HG03558 (cell line): Measurements from ENCODE around the gene TSPAN5.

ENCODE experiments used
- ATAC-seq: cut with Tn5 transposase; IDR thresholded peaks from one replicate; pipeline ENCODE4 v1.9.1; 2021; ENCODE audit warnings: moderate number of reproducible peaks; ENCODE audit not compliant: unreplicated experiment; ENCODE audit errors: extremely low read depth

TSPAN5 gene

GRCh38 chr4:98508248-98508647, 150.2 kb downstream of the TSPAN5 start:
- no peak for ATAC-seq

DNA sequence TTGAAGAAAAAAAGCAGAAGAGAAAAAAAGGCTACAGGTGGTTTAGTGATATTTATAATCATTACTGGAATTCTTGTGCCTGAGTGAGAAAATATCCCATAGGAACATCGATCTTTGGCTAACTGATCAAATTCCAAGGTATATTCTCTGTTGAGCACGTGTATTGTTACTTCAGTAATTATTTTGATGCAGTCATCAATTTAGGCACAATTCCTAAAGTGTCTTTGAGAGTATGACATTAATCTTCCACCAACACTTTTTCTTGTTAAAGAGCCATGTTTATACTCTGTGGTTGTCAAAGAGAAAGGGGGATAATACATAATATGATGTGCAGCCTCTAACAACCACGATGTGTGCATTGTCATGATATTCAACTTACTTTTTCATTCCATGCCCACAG, 151.1 kb downstream of the TSPAN5 start:
- no peak for ATAC-seq

- no peak for ATAC-seq
Measured at GRCh38 chr4:98506462-98507132, 151.8 kb downstream of the TSPAN5 start.

- no peak for ATAC-seq
Measured at GRCh38 chr4:98505992-98506391, 152.4 kb downstream of the TSPAN5 start.

GRCh38 chr4:98504091-98504490, 154.3 kb downstream of the TSPAN5 start:
- ATAC-seq, result no peak

DNA sequence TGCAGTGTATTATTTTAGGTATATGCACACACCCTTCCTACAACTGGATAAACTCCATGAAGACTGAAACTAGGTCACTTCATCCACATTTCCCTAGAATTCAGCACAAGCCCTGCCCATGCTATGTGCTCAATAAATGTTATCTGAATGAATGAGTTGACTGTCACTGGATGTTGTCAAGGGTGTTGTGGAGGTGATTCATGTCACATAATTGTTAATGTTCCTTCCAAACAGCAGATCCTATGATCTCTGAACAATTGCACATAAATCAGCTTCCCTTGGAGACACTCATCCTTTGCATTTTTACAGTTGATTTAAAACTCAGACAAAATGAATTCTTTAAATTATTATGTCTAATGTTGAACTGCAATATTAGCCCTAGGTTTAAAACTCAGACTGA, 154.7 kb downstream of the TSPAN5 start:
- no peak for ATAC-seq

DNA sequence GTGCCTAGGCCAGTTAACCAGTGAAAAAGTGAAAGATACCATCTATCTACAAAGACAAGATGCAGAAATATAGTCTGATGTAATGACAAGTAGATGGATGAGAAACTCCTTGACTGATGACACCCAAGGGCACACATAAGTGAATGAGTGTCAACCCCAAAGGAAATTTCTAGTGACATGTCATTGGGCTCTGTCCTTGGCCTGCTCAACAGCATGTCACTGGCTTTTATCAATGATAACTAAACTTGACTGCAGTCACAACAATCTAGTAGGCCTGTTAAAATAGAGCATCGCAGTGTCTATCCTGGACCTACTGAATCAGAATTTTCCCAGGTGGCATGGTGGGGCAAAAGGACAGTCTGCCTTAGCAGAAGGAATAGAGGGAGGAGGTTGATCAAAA, 155.8 kb downstream of the TSPAN5 start:
- ATAC-seq, result no peak

- no peak for ATAC-seq
Measured at GRCh38 chr4:98502031-98502430, 156.4 kb downstream of the TSPAN5 start.

GRCh38 chr4:98501383-98501782, 157.0 kb downstream of the TSPAN5 start:
- ATAC-seq, result no peak

- ATAC-seq, result no peak
Measured at GRCh38 chr4:98498774-98499173, 159.6 kb downstream of the TSPAN5 start.

DNA sequence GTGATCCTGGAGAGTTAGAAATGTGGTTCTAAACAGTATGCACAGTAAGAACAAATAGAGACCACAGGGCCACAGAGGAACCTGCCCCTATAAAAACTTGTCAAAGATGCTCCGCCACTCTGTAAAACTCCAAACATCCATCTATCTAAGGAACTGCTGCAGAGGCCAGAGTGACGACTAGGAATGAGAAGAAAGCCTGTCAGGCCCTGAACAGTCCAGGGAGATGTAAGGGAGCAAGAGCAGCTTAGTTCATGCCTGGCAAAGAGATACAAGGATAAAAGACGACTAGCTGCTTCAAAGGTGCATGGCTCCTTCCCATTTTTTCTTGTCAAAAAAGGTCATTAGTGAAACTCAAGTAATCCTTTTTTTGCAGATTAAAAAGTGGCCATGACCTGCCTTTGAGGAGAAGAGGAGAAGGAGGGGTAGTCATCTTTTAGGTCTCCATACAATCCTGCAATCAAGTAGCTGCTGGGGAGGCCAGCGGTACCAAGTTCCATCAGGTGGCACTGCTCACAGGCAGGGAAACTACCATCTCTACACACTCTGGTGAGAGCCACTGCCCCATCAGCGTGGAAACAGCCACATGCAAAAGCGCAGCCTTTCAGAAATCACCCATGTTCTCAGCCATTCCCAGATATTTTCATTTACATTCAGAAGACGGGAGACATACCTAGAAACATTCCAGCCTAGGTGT, 162.1 kb downstream of the TSPAN5 start:
- no peak for ATAC-seq

GRCh38 chr4:98493296-98493695, 165.1 kb downstream of the TSPAN5 start:
- ATAC-seq, result peak; percentile 78

- no peak for ATAC-seq
Measured at GRCh38 chr4:98491899-98492559, 166.4 kb downstream of the TSPAN5 start.

- no peak for ATAC-seq
Measured at GRCh38 chr4:98490251-98490650, 168.2 kb downstream of the TSPAN5 start.

DNA sequence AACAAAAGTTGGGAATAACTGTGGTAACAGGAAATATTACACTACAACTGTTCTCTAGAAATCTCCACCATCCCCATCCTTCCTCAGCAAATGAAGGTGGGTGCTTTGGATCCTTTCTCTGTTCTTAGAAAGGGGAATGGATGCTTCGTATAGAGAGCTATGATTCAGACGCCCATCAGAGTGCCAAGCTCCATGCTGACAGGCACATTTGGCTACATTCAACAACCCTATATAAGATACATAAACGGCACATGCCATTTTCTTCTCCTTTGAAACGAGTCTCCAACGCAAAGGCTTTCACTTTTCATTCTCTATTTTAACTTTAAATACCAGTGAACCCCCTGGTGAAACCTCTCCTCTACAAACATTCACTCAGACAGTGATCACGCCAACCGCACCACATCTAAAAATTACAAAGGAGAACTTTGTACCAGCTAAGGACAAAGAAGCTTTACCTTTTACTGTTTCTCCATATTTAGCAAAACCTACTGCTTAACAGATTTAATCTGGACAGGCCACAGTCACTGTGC, 172.5 kb downstream of the TSPAN5 start:
- ATAC-seq, result no peak

DNA sequence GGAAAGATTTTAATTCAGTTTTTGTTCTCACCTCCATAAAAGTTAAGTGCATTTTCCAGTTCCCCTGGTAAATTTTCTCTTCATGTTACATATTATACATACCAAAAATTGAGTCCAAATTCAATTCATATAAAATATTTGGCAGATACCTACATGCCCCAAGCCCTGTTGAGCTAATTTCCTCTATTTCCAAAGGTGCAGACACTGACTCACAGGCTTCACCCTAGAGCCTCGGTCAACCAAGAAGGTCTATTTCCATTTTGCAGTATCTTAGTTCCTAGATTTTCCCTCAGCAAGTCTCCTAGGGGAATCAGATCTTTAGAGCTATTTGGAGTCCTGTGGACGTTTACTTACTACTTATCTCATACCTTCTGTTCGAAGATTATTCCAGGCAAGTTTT, 174.4 kb downstream of the TSPAN5 start:
- ATAC-seq, result no peak

- peak; percentile 94 for ATAC-seq
Measured at GRCh38 chr4:98482847-98483806, 175.3 kb downstream of the TSPAN5 start.

GRCh38 chr4:98482503-98482846, 175.9 kb downstream of the TSPAN5 start:
- no peak for ATAC-seq

- ATAC-seq, result no peak
Measured at GRCh38 chr4:98481167-98481566, 177.2 kb downstream of the TSPAN5 start.

DNA sequence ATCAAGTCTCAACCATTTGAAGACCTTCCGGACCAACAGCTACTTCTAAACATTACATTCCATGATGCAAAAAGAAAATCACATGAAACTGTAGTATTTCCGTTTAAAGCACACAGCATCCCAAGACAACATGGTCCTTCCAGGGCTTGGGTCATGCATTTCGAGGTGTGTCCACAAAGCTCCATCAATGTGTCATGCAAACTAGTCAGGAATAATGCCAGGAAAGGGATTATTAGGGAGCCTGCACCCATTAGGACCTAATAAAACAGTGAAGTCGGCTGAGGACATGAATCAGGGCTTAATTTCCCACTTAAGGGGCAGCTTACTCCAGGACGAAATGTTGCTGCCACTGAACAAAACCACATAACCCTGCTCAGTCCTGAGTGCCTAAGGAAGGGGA, 177.9 kb downstream of the TSPAN5 start:
- ATAC-seq, result no peak
